ENCODE measurements around the gene MC1R.
"Not testable (repeated sequence)": the region's sequence is repeated elsewhere in the genome, so short reads cannot be mapped to it uniquely, and the experiment has no call there.

- not testable (repeated sequence) for TF ChIP-seq EZH2 (IDR thresholded peaks at IDR 0.05; ENCODE audit: low read length, missing control alignments); CTCF (conservative IDR thresholded peaks at IDR 0.05 in 1 of 2, IDR thresholded peaks at IDR 0.05 in 1 of 2; ENCODE audit: low read depth in 1 of 2, low read length in 2 of 2)
Observed at GRCh38 chr16:89967436-89967835, 48.8 kb downstream of the MC1R start.

Measured in fibroblast of lung (primary cell).